Calu3 (cell line): Measurements from ENCODE around the gene DLG2. TPM values are rescaled to one million over a fixed set of nuclear protein-coding genes. Genes with fewer than 3 reads are reported as not detected.

Experiments
- BruUV-seq: library from RNA; stranded (reverse); fragments of 400-500 nt; replicated peaks from 2 replicates; lab custom pipeline; 2021; lab: Mats Ljungman, UMichigan
- CTCF ChIA-PET: fragments of 300-600 bp; sonication (Branson Sonifier 250); formaldehyde crosslinking; loops from one replicate; lab custom pipeline; 2022; ENCODE audit warnings: antibody characterized with exemption; lab: Charles Lee
- DNase-seq: peaks from one replicate; pipeline ENCODE4 v3.0.0; 2022
- H3K27ac Mint-ChIP-seq: one replicate; pipeline ENCODE4 v1.8.0; 2022; ENCODE audit warnings: mixed read lengths; ENCODE audit not compliant: unreplicated experiment
- H3K27me3 Mint-ChIP-seq: one replicate; pipeline ENCODE4 v1.8.0; 2022; ENCODE audit warnings: mixed read lengths; ENCODE audit not compliant: unreplicated experiment
- H3K36me3 Mint-ChIP-seq: one replicate; pipeline ENCODE4 v1.8.0; 2022; ENCODE audit warnings: mild to moderate bottlenecking, moderate library complexity, mixed read lengths; ENCODE audit not compliant: insufficient read depth, unreplicated experiment
- H3K4me1 Mint-ChIP-seq: one replicate; pipeline ENCODE4 v1.8.0; 2022; ENCODE audit warnings: mild to moderate bottlenecking, low read depth, mixed read lengths; ENCODE audit not compliant: unreplicated experiment
- H3K4me3 Mint-ChIP-seq: one replicate; pipeline ENCODE4 v1.8.0; 2022; ENCODE audit warnings: mild to moderate bottlenecking, low read depth, moderate library complexity, mixed read lengths; ENCODE audit not compliant: unreplicated experiment
- H3K9me3 Mint-ChIP-seq: one replicate; pipeline ENCODE4 v1.8.0; 2022; ENCODE audit warnings: low read depth, mixed read lengths; ENCODE audit not compliant: unreplicated experiment
- intact Hi-C: fragments of 100-400 bp; cut with micrococcal nuclease; formaldehyde crosslinking; loops from one replicate; pipeline ENCODE4 v1.10.0; 2022; ENCODE audit not compliant: unreplicated experiment
- total RNA-seq: library from RNA; stranded (reverse); gene quantifications from 2 replicates; pipeline ENCODE4 v1.2.3, GENCODE V29; 2022
- TF ChIP-seq, protein P1 (sequence below): fragments of 200-600 bp; IDR thresholded peaks from one replicate; pipeline ENCODE4 v1.8.0; 2022; ENCODE audit warnings: antibody characterized with exemption; ENCODE audit not compliant: unreplicated experiment

DLG2 gene
- total RNA-seq, 1 experiment from 2014 or later: 0.71 TPM

DNA sequence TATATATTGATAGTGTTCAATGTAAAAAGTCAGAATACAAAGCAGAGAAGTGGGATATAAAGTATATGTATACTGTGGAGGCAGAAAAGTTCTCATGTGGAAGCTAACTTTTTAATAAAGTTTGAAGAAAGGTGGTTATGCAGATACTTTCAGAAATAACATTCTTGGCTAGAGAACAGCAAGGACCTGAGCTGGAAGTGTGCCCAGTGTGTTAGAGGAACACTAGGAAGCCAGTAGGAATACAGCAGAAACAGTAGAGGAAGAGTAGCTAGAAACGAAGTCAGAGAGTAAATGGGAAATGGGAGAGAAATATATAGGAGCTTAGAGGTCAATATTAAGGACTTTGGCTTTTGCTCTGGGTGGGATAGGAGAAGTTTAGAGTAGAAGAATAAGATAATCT lies 1876.1 kb downstream of the DLG2 start:
- CTCF ChIA-PET: no interaction called here
- no TSS peak for BruUV-seq
- DNase-seq: no peak
- Mint-ChIP-seq H3K36me3 (no peaks in the 10 kb centered on the region), H3K27me3 (peaks cover 28% of the 10 kb centered on the region), H3K9me3 (no peaks in the 10 kb centered on the region), H3K4me3 (no peak overlapping the region), H3K4me1 (no peaks in the 10 kb centered on the region), H3K27ac (no peak overlapping the region)
- TF ChIP-seq, protein P1, sequence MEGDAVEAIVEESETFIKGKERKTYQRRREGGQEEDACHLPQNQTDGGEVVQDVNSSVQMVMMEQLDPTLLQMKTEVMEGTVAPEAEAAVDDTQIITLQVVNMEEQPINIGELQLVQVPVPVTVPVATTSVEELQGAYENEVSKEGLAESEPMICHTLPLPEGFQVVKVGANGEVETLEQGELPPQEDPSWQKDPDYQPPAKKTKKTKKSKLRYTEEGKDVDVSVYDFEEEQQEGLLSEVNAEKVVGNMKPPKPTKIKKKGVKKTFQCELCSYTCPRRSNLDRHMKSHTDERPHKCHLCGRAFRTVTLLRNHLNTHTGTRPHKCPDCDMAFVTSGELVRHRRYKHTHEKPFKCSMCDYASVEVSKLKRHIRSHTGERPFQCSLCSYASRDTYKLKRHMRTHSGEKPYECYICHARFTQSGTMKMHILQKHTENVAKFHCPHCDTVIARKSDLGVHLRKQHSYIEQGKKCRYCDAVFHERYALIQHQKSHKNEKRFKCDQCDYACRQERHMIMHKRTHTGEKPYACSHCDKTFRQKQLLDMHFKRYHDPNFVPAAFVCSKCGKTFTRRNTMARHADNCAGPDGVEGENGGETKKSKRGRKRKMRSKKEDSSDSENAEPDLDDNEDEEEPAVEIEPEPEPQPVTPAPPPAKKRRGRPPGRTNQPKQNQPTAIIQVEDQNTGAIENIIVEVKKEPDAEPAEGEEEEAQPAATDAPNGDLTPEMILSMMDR: no peak
- intact Hi-C loops: no loop called here

DNA sequence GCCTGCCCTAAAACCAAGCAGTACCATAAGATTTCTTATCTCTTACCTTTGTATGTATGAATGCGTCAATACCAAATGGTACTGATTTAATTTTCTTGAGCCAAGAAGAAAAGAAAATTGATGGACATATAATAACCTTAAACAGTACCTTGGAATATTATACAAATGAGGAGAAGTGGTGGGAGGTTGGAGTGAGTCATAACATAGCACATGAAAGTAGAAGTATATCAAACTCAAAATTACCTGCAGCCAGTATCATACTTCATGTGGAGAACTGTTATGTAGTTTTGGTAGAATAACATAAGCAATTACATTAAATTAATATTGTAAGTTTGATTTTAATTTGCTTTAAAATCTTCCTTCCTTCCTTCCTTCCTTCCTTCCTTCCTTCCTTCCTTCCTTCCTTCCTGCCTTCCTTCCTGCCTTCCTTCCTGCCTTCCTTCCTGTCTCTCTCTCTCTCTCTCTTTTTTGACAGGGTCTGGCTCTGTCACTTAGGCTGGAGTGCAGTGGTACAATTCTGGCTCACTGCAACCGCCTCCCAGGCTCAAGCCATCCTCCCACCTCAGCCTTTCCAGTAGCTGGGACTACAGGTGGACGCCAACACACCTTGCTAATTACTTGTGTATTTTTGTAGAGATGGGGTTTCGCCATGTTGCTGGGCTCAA lies 1880.1 kb downstream of the DLG2 start:
- Mint-ChIP-seq H3K9me3 (peaks cover 3% of the 10 kb centered on the region), H3K36me3 (no peaks in the 10 kb centered on the region), H3K27ac (no peak overlapping the region), H3K4me1 (no peaks in the 10 kb centered on the region), H3K4me3 (no peak overlapping the region), H3K27me3 (peaks cover 23% of the 10 kb centered on the region)
- DNase-seq: no peak
- BruUV-seq: no TSS peak
- TF ChIP-seq, protein P1: no peak
- intact Hi-C loops: no loop called here
- CTCF ChIA-PET: no interaction called here

GRCh38 chr11:83744620-83745192 lies 1882.4 kb downstream of the DLG2 start:
- CTCF ChIA-PET: interaction anchor here (0.6 kb wide), 2 partner anchors 88 to 1216 kb away, joined by 3 to 4 read pairs; no protein-coding TSS in a partner anchor
- Mint-ChIP-seq H3K4me1 (no peaks in the 10 kb centered on the region), H3K36me3 (no peaks in the 10 kb centered on the region), H3K9me3 (peaks cover 3% of the 10 kb centered on the region), H3K4me3 (no peak overlapping the region), H3K27ac (no peak overlapping the region), H3K27me3 (peaks cover 12% of the 10 kb centered on the region)
- intact Hi-C loops: no loop called here
- TF ChIP-seq, protein P1: no peak
- no peak for DNase-seq
- no TSS peak for BruUV-seq

- Mint-ChIP-seq H3K9me3 (no peaks in the 10 kb centered on the region), H3K27ac (no peak overlapping the region), H3K4me3 (no peak overlapping the region), H3K36me3 (no peaks in the 10 kb centered on the region), H3K27me3 (peaks cover 31% of the 10 kb centered on the region), H3K4me1 (no peaks in the 10 kb centered on the region)
- DNase-seq: no peak
- CTCF ChIA-PET: no interaction called here
- no TSS peak for BruUV-seq
- intact Hi-C loops: no loop called here
- TF ChIP-seq, protein P1: no peak
Measured at GRCh38 chr11:83736684-83737083, 1890.5 kb downstream of the DLG2 start.
